ENCODE measurements around the gene PDSS2.

- no peak for TF ChIP-seq POLR2A (IDR thresholded peaks at IDR 0.05; ENCODE audit: low read depth, low read length)
- TF ChIP-seq, protein P1, sequence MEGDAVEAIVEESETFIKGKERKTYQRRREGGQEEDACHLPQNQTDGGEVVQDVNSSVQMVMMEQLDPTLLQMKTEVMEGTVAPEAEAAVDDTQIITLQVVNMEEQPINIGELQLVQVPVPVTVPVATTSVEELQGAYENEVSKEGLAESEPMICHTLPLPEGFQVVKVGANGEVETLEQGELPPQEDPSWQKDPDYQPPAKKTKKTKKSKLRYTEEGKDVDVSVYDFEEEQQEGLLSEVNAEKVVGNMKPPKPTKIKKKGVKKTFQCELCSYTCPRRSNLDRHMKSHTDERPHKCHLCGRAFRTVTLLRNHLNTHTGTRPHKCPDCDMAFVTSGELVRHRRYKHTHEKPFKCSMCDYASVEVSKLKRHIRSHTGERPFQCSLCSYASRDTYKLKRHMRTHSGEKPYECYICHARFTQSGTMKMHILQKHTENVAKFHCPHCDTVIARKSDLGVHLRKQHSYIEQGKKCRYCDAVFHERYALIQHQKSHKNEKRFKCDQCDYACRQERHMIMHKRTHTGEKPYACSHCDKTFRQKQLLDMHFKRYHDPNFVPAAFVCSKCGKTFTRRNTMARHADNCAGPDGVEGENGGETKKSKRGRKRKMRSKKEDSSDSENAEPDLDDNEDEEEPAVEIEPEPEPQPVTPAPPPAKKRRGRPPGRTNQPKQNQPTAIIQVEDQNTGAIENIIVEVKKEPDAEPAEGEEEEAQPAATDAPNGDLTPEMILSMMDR (conservative IDR thresholded peaks at IDR 0.05; ENCODE audit: low read depth, low read length) = no peak
These were observed 334.4 kb downstream of the PDSS2 start for GRCh38 chr6:107124934-107125348.

Data from IMR-90 (cell line).